Frontal cortex (tissue), 4 donors: ENCODE results near the gene PRX. TPM values are rescaled to one million over a fixed set of nuclear protein-coding genes. Genes with fewer than 3 reads are reported as not detected.

Source experiments
- DNase-seq, 2 donors: peaks; one replicate each; pipeline ENCODE4 v3.0.0; 2012; ENCODE audit warnings: low spot score in 2 of 2
- FAIRE-seq: peaks from 2 replicates; lab custom pipeline; 2012; peaks lifted over from hg19 to GRCh38; lab: Jason Lieb, UNC
- total RNA-seq: library from RNA; depleted of rRNA; stranded (reverse); fragments of >200 nt; gene quantifications from one replicate; pipeline ENCODE4 v1.2.3, GENCODE V29; 2014
- donor health status: control.
- donor health status: control.
- donor health status: control.

Gene PRX
- total RNA-seq, 1 donor from 2014 or later: 1.2 TPM

DNA sequence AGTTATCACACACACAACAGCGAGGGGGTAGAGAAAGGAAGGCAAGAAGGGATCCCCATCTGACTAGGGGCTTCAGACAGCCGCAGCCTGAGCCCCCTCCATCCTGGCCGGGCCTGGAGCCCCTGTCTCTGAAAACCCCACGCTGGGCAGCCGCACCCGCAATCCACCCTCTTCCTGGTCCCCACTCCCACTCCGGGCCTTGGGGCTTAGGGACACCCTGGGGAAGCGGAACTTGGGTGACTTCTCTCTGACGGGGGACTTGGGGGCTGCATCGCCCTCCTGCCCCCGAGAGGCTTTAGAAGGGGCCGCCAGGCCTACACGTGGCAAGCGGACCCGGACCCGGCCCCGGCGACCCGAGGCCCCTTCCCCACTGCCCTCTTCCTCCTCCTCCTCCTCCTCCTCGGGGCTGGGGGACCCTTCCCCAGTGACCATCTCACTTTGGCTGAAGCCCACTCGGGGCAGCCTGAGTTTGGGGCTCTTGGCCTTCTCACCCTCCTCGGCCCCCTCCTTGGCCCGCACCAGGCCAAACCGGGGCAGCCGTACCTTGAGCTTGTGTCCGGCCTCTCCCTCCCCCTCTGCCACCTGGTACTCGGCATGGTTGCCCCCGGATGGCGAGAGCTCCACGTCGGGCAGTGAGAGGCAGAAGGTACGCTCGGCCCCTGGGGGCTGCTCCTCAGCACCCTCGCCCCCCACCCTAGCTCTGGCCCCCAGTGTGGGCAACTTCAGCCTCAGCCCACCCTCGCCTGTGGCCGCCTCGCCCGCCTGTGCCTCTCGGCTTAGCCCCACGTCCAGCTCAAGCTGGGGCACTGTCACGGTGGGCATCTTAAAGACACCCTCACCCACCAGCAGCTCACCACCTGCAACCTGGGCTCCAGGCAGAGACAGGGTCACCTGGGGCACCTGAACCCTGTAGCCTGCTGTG, 19.0 kb downstream of the PRX start:
- DNase-seq: no peak
- FAIRE-seq: no peak

DNA sequence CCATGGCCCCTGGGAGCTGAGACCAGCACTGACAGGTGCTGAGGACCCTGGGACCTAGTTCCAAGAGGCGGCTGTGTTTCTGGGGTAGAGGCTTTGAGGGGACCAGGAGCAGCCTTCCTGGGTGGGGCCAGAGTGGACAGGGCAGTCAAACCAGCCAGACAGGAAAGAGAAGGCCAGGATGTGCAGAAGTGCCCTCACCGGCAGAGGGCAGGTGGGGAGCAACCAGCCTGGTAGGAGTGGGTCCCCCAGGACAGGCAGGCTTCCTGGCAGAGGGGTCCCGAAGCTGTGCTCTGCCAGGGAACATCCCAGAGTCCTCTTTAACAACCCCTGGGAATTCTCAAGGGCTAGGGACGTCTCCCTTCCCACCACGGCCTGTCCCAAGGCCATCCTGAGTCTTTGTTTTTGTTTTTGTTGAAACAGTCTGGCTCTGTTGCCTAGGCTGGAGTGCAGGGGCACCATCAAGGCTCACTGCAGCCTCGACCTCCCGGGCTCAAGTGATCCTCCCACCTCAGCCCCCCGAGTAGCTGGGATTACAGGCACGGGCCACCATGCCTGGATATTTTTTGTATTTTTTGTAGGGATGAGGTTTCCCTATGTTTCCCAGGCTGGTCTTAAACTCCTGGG, 20.2 kb downstream of the PRX start:
- DNase-seq (no peak), FAIRE-seq (no peak)

DNA sequence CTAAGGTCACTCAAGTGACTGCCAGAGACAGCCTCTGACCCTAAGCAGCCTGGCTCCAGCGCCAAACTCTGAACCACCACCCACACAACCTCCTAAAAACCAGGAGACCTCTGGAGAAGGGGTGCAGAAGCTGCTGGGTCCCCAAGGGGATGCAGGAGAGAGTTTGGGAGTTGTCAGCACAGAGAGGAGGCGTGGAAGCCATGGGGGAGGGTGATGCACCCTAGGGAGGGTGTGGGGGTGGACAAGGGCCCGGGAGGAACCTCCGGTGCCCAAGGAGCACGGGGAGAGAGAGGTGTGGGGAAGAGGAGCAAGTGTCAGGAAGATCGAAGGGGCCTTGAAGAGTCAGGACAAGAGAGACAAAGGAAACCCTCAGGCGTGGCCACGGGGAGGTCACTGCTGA, 21.1 kb downstream of the PRX start:
- FAIRE-seq: no peak
- DNase-seq: no peak

DNA sequence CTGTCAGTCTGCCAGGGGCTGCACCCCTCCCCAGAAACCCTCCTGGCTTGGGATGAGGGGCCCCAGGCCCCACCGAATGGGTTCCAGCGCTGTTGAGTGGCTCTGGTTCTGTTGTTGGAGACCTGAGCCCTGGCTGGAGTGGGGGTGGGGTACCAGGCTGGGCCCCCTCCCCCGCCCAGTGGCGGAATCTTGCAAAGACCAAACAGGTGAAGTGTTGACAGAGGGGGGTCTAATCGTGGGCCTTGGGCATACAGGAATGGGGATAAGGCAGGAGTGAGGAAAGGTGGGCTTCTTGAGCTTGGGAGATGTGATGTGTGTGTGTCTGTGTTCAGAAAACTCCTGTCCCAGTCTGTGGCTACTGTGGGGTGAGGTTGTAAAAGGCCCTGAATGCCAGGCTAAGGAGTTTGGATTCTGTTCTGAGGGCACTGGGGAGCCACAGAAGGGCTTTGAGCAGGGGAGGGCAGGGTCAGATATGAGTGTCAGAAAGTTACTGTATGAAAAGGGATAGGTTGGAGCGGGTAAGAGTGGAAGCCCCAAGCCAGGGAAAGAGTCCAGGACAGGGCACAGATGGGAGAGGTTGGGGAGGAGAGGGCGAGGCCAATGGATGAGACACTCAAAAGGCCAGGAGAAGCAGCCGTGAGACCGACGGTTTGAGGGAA, 23.0 kb downstream of the PRX start, which contains the start of gene HIPK4:
HIPK4 (minus strand) TSS at position 98 of the 659 bp plus-strand sequence. CDS start 279 bp downstream, outside the sequence.
- FAIRE-seq: no peak
- no peak for DNase-seq

DNA sequence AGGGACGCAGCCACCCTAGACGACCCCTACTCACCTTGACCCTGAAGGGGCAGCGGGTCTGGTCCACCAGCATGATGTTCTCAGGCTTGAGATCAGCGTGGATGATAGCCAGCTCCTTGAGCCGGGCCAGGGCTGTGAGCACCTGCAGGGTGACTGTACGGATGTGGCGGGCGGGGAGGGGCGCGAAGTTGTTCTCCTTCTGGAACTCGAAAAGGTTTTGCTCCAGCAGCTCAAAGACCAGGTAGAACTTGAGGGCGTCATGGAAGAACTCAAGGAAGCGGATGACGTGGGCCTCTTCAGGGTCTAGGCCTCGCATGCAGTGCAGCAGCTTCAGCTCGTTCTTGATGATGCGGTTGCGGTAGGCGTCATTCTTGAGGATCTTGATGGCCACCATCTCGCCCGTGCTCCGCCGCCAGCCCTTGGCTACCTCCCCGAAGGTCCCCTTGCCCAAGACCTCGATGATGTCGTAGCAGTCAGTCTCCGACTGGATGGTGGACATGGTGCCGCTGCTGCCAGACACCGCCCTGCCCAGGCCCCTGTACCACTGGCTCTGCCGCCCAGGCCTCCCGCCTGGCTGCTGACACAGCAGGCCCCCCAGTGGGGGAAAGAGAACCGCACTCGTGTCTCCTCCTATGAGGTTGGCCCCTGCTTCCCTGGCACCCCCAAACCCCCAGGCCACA, 23.6 kb downstream of the PRX start:
- no peak for DNase-seq
- no peak for FAIRE-seq

DNA sequence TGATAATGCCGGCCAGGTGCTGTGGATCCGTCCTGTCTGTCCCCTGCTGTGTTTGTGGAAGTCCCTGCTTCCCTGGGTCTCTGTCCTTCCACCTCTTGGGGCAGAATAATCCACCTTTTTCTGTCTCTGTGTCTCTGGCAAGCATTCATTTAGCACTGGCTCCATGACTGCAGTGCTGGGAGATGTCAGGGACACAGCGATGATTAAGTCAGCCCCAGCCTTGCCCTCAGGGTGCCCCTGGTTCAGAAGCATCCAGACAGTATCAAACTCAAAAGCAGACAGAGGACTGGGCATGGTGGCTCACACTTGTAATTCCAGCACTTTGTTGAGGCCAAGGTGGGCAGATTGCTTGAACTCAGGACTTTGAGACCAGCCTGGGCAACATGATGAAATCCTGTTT, 24.7 kb downstream of the PRX start:
- FAIRE-seq (no peak), DNase-seq (no peak)

DNA sequence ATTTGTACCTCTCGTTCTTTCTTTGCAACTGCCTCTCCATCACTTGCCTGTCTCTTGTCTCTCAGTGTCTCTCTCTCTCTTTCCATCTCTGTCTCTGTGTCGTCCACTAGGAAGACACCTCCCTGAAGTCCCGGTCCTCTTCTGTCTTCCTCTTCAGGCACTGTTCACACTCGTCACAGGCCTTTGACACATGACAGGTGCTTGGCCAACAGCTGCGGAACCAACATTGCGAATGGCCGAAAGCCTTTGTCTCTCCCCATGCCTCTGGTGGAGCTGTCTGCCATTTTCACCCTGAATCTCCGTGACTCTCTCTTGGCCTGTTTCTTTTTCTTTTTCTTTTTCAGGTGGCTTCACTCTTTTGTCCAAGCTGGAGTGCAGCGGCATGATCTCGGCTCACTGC, 26.0 kb downstream of the PRX start:
- DNase-seq (no peak), FAIRE-seq (no peak)

DNA sequence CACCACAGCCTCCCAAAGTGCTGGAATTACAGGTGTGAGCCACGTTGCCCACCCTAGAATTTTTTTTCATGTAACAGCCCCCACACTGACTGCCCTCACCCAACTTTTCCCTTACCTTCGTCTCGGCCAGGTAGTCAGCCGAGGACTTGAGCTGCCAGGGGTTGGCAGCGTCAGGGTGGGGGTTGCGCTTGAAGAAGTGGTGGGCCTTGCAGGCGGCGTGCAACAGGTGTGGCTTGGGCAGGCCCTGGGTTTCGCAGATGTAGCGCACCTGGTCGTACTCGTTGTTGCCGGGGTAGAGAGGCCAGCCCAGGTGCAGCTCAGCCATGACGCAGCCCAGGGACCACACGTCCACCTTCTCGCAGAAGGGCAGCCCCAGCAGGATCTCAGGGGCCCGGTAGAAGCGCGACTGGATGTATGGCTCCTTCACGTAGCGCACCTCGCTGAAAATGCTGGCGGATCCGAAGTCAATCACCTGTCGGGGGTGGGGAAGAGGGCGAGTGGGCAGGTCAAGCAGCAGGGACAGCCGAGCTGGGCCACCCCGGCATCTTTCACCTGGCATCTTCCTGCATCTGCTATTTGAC, 29.4 kb downstream of the PRX start:
- no peak for FAIRE-seq

DNA sequence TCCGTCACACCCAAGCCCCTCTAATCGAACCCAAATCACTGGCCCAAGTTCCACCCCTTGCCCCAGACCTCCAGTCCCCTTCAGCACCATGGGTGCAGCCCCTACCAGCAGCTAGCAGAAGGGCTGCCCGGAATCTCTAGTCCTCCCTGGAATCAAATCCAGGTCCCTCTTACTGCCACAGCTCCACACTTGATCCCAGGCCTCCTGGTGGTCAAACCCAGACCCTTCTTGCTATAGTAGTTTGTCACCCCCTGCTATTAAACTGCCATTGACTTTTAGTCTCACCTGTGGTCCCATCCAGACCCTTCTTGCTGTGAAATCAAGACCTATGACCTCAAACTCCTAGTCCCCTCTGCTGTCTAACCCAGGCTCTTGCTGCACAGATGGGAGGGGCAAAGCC, 31.9 kb downstream of the PRX start:
- DNase-seq: no peak
- no peak for FAIRE-seq

More for the DNA sequence above, 29.4 kb downstream of the PRX start:
- no peak for DNase-seq

DNA sequence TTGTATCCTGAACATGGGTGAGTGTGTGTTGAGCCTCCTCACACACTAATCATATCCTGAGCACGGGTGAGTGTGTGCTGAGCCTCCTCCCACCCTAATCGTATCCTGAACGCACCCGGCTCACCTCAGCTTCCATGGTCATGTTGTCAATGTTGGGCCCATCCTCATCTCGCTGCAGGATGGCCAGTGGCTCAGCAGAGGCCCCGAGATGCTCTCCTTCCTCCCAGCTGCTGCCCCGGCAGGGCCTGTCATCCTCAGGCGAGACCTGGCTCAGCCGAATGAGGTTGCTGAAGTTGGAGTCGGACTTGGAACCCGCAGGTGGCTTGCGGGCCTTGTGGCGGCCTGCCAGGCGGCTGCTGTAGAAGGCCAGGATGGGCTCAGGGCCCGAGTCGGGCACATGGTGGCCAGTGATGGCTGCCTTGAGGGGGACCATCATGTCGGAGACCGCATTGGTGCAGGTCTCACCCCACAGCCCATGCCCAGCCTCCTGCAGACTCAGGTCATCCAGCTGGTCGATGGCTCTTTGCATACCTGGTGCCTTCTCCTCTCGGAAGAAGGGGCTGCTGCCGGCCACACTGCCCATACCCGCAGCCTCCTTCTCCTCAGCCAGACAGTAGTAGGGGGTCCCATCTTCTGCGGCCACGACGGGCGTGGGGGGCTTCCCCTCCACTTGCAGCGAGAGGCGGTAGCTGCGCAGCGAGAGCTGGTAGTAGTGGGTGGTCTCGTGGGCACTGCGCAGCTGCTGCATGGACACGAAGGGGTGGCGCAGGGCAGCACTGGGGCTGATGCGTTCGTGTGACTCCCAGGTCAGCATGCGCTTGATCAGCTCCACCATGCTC, 32.8 kb downstream of the PRX start:
- FAIRE-seq (no peak), DNase-seq (no peak)

DNA sequence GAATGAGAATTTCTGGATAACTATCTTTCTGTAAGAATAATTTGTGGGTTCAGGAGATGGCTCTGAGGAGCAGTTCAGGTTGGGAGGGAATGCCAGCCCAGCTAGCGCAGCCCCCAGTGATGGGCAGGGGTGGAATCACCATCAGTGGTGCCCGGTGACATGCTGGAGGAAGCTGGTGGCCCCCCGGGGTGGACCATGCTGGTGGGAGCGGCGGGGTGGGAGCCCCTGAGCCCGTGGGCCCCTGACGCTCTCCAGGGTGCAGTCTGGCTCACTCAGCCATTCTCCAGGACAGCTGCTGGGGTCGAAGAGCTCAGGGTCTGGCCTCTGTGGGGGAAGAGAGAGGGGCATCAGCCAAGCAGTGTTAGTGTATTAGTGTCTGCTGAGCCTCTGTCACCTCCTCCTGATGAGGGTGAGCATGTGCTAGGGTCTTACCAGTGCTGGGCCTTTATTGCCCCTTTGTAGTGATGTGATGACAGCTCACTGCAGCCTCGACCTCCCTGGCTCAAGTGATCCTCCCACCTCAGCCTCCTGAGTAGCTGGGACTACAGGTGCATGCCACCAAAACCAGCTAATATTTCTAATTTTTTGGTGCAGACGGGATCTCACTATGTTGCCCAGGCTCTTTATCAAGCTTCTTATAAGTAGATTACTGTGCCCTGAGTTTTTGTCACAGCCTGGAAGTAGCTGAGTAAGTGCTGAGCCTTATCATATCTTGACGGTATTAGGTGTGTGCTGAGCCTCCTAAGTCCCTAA, 33.6 kb downstream of the PRX start:
- FAIRE-seq: no peak
- no peak for DNase-seq

DNA sequence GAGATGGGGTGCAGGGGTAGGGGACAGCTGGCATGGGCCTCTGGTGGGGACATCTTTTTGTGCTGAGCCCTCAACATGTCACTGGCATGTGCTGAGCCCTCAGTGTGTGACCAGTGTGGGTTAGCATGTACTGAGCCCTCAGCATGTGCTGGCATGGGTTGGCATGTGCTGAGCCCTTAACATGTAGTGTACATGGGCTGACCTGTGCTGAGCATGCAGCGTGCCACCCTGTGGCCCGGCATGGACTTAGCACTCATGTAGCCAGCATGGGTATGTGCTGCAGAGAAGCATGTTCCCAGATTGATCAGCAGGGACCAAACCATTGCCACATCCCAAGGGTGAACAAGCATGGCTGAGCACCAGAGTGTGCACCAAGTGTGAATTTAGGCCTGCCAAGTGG, 34.7 kb downstream of the PRX start:
- FAIRE-seq (no peak), DNase-seq (no peak)

DNA sequence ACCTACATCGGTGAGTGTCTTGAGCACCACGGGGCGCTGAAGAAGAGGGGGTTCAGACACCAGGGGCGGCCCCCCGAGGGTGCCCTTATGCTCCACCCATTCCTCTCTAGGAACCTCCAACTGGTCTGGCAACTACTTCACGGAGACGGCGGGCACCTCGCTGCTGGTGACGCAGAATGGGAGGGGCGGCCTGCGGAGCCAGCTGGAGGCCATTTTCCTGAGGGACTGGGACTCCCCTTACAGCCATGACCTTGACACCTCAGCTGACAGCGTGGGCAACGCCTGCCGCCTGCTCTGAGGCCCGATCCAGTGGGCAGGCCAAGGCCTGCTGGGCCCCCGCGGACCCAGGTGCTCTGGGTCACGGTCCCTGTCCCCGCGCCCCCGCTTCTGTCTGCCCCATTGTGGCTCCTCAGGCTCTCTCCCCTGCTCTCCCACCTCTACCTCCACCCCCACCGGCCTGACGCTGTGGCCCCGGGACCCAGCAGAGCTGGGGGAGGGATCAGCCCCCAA, 35.2 kb downstream of the PRX start:
- no peak for FAIRE-seq
- DNase-seq: no peak

DNA sequence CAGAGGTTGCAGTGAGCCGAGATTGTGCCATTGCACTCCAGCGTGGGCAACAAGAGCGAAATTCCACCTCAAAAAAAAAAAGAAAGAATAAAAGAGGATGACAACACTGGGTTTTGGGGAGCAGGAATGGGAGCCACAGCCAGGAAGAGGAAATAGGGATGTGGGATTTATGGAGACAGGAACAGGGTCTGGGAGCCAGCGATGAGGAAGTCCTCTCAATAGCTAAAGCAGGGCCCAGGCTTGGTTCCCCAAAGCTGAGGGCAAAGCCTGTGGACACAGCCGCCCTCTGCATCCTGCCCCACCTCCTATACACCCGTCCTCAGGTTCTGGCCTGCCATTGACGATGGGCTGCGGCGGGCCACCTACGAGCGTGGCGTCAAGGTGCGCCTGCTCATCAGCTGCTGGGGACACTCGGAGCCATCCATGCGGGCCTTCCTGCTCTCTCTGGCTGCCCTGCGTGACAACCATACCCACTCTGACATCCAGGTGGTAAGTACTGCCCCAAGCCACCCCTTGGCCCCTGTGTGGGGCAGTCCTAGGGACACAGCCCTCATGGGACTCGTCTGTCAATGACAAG, 36.8 kb downstream of the PRX start:
- FAIRE-seq (no peak), DNase-seq (no peak)

DNA sequence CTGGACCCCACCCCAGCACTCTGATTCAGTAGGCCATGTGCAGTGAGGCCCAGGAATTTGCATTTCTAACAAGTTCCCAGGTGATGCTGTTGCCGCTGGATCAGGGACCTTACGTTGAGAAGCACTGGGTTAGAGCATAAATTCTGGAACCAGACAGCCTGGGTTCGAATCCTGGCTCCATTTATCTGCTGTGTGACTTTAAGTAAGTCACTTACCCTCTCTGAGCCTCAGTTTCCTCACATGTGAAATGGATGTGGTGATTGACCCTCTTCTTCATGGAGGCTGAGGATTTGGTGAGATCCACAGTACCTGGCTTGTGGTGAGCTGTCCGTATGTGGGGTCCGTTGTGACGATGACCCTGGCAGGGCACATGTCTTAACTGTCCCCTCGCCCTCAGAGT, 39.1 kb downstream of the PRX start:
- DNase-seq: no peak
- FAIRE-seq: no peak

DNA sequence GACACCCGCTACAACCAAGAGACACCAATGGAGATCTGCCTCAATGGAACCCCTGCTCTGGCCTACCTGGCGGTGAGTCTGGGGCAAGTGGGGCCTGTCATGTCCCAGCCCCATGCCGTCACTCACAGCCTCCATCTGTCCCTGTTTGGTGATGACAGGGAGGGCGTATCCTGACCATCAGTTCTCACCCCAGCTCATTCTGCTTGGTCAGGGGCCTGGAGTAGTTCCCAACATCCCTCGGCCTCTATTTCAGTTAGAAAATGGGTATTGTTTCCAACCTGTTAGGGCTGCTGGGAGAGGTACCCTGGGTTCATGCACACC, 41.4 kb downstream of the PRX start:
- FAIRE-seq (no peak), DNase-seq (no peak)

DNA sequence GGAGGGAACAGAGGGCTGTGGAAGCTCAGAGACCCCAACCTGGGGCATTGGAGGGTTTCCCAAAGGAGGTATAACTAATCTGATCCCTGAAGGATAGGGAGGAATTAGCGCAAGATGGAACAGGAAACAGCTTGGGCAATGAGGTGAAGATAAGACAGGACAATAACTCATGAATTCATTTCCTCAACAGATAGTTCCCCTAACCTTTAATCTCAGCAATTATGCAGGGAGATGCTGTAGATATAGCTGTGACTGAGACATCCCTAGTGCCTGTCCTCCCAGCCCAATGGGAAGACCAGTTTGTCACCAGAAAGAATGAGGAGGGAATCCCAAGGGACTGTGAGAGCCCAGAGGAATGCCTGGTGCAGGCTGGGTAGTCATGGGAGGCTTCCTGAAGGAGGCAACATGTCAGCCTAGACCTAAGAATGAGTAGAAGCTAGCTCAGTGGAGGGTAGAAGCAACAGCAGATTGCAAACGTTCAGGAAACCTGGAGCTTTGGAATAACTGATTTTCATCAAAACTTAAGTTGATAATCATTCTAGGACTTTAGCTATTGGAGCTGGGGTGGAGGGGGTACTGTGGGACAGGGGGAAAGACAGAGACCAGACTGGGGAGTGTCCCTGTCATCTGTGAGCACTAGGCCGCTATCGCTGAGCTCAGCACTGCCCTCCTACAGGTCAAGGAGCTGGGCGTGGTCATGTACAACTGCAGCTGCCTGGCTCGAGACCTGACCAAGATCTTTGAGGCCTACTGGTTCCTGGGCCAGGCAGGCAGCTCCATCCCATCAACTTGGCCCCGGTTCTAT, 42.0 kb downstream of the PRX start:
- DNase-seq (no peak), FAIRE-seq (no peak)
